Astrocyte (in vitro differentiated cells and primary cell): Measurements from ENCODE around the gene OSTN. TPM values are rescaled to one million over a fixed set of nuclear protein-coding genes. Genes with fewer than 3 reads are reported as not detected.

Experiments
- total RNA-seq: library from RNA; stranded (reverse); gene quantifications from 2 replicates; pipeline ENCODE4 v1.2.1, GENCODE V29; 2021

Gene OSTN
- total RNA-seq, 1 donor from 2014 or later, result not detected

Other genes with a start within 250 kb of the OSTN start
- 88.1 and 89.9 TPM in 2 replicates for gene CCDC50, start 130.2 kb downstream of the OSTN start, total RNA-seq
- 0.75 TPM in 1 of 2 replicates, not detected in the other for gene UTS2B, start 131.3 kb downstream of the OSTN start, total RNA-seq